Suppressor macrophage treated with lipopolysaccharide for 1 hour (primary cell): ENCODE measurements around the gene SNRPA1.
A peak's percentile ranks its signal among the peaks of the same experiment; 100 is the strongest.
"Not testable (repeated sequence)": the region's sequence is repeated elsewhere in the genome, so short reads cannot be mapped to it uniquely, and the experiment has no call there.

Experiments used
- DNase-seq, 3 donors: peaks; one replicate each; pipeline ENCODE4 v3.0.0-alpha.2; 2020 to 2022

The SNRPA1 gene

GRCh38 chr15:101293122-101293521 lies 1.9 kb downstream of the SNRPA1 start:
- no peak for DNase-seq

- DNase-seq, result peak; percentile 82 to 88 (median 85)
Measured at GRCh38 chr15:101288905-101289513, 6.0 kb downstream of the SNRPA1 start.

- not testable (repeated sequence) for DNase-seq
Measured at GRCh38 chr15:101287342-101287741, 7.7 kb downstream of the SNRPA1 start.

- no peak for DNase-seq
Measured at GRCh38 chr15:101286471-101287114, 8.5 kb downstream of the SNRPA1 start.

- DNase-seq, result no peak
Measured at GRCh38 chr15:101283931-101284330, 11.1 kb downstream of the SNRPA1 start.

GRCh38 chr15:101280007-101280406 lies 15.0 kb downstream of the SNRPA1 start:
- DNase-seq, result no peak

GRCh38 chr15:101277943-101278564 lies 17.0 kb downstream of the SNRPA1 start:
- DNase-seq, result no peak

GRCh38 chr15:101277038-101277822 lies 17.8 kb downstream of the SNRPA1 start, which contains the start of gene SELENOS:
Gene SELENOS, minus strand, starts transcription at chr15:101277485. Its CDS starts 68 bp downstream, at chr15:101277417.
- peak; percentile 95 to 99 (median 98) for DNase-seq

- DNase-seq, result peak; percentile 43 to 46 (median 46)
Measured at GRCh38 chr15:101276501-101277037, 18.5 kb downstream of the SNRPA1 start.

GRCh38 chr15:101275018-101275417 lies 20.0 kb downstream of the SNRPA1 start:
- no peak for DNase-seq

- DNase-seq, result no peak
Measured at GRCh38 chr15:101273534-101273933, 21.5 kb downstream of the SNRPA1 start.

- DNase-seq, result no peak
Measured at GRCh38 chr15:101272584-101272983, 22.5 kb downstream of the SNRPA1 start.

- no peak for DNase-seq
Measured at GRCh38 chr15:101269479-101270223, 25.4 kb downstream of the SNRPA1 start.

- DNase-seq, result no peak
Measured at GRCh38 chr15:101267320-101268104, 27.5 kb downstream of the SNRPA1 start.

- DNase-seq, result no peak
Measured at GRCh38 chr15:101266787-101267186, 28.3 kb downstream of the SNRPA1 start.

GRCh38 chr15:101266034-101266433 lies 29.0 kb downstream of the SNRPA1 start:
- DNase-seq, result no peak

- peak in 1 of 3 donors; percentile 31 for DNase-seq
Measured at GRCh38 chr15:101264911-101265641, 30.0 kb downstream of the SNRPA1 start.

- DNase-seq, result peak; percentile 38 to 56 (median 45)
Measured at GRCh38 chr15:101264011-101264410, 31.0 kb downstream of the SNRPA1 start.

GRCh38 chr15:101262551-101262950 lies 32.5 kb downstream of the SNRPA1 start:
- DNase-seq, result no peak
